ENCODE measurements around the gene HGF.

DNA sequence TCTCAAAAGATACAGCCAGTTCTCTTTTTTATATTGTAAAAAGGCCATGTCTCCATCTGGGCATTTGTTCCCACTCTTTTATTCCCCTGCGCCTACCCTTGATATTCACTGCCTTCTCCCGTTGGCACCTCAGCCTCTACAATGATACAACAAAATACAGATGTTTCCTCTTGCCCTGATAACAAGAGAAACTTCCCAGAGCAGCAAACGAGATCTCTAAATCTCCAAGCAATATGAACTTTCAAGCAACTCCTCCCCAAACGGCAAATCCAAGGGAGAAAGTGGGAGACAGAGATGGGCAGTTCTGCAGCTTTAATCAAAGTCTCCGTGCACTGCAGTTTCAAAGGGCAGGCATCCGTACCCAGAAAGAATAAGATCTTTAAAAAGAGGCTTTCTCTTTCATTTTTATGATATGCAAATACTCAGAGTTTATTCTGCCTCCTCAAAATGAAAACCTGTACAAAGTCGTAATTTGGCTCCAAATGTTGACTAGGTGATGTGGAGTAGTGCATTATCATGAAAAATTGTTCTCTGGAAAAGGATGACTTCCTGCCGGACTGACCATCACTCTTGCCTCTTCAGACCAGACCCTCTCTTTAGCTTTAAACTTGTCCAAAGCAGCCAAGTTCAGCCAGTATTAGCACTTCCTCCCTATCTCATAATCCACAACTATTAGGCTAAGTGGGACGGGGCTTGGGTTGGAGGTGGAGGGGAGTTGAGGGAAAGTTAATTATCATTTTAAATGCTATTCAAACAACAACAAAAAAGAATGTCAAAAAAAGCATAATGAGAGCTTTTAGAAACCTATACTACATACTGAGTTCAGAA lies 682 bp downstream of the HGF start:
- TF ChIP-seq, protein P1, sequence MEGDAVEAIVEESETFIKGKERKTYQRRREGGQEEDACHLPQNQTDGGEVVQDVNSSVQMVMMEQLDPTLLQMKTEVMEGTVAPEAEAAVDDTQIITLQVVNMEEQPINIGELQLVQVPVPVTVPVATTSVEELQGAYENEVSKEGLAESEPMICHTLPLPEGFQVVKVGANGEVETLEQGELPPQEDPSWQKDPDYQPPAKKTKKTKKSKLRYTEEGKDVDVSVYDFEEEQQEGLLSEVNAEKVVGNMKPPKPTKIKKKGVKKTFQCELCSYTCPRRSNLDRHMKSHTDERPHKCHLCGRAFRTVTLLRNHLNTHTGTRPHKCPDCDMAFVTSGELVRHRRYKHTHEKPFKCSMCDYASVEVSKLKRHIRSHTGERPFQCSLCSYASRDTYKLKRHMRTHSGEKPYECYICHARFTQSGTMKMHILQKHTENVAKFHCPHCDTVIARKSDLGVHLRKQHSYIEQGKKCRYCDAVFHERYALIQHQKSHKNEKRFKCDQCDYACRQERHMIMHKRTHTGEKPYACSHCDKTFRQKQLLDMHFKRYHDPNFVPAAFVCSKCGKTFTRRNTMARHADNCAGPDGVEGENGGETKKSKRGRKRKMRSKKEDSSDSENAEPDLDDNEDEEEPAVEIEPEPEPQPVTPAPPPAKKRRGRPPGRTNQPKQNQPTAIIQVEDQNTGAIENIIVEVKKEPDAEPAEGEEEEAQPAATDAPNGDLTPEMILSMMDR (IDR thresholded peaks at IDR 0.05) = no peak
- no peak for TF ChIP-seq EZH2 (IDR thresholded peaks at IDR 0.05)

All from neural progenitor cell (in vitro differentiated cells).